ENCODE results near the gene TMC6. TPM values are rescaled to one million over a fixed set of nuclear protein-coding genes. Genes with fewer than 3 reads are reported as not detected.
A peak's percentile ranks its signal among the peaks of the same experiment; 100 is the strongest.

The TMC6 gene
- 10 to 100 TPM; 33.7 to 63.2 TPM for total RNA-seq
- 1 to 10 TPM; 5.5 to 9.1 TPM for polyA plus RNA-seq
- long read RNA-seq, donor 1, full-length matches to known transcripts, result 14 of 99 reads
- long read RNA-seq, donor 1, partial matches to known transcripts, result 42 of 99 reads
- long read RNA-seq, donor 1, other reads (novel, unspliced or antisense), result 43 of 99 reads
- long read RNA-seq, donor 2, full-length matches to known transcripts, result 5 of 28 reads
- long read RNA-seq, donor 2, partial matches to known transcripts, result 6 of 28 reads
- long read RNA-seq, donor 2, other reads (novel, unspliced or antisense), result 17 of 28 reads

GRCh38 chr17:78128551-78129350, at the start of gene TMC6:
Gene TMC6 (minus strand): TSS chr17:78128755. CDS start chr17:78126832, 1,923 bp downstream.
- no peaks in the 10 kb centered on the region for H3K36me3 ChIP-seq (ENCODE audit: control insufficient read depth in 1 of 2, insufficient read depth in 2 of 2, low read length in 1 of 2)
- no peak within 1 kb of the TSS for H3K27ac ChIP-seq (ENCODE audit: low read depth in 1 of 2, low read length in 2 of 2)
- no peak for ATAC-seq (ENCODE audit: low FRiP score)
- no peaks in the 10 kb centered on the region for H3K4me1 ChIP-seq (ENCODE audit: control insufficient read depth in 1 of 2, insufficient read depth in 2 of 2, low read length in 2 of 2)
- H3K4me3 ChIP-seq (ENCODE audit: low read length in 2 of 2), result peak within 1 kb of the TSS in 1 of 2 donors; percentile 2
- intact Hi-C loops (cut with DNase I), result no loop called here
- WGBS, 2 donors, result 12% methylated on average over 41 to 54 of the region's 54 CpGs
- no peaks in the 10 kb centered on the region for H3K27me3 ChIP-seq (ENCODE audit: control insufficient read depth in 1 of 2, insufficient read depth in 2 of 2, low read length in 1 of 2)
- H3K9me3 ChIP-seq (ENCODE audit: control insufficient read depth, low read length), result no peaks in the 10 kb centered on the region
- peak; percentile 48 to 79 for DNase-seq

GRCh38 chr17:78176548-78177025, 48.0 kb upstream of the TMC6 start:
- no peak for ATAC-seq (ENCODE audit: low FRiP score)
- WGBS, 2 donors, result 40 to 43% methylated on average over 14 of the region's 14 CpGs
- Histone ChIP-seq H3K4me3 (ENCODE audit: low read length in 2 of 2) (no peak overlapping the region), H3K9me3 (ENCODE audit: control insufficient read depth, low read length) (no peaks in the 10 kb centered on the region), H3K4me1 (ENCODE audit: control insufficient read depth in 1 of 2, insufficient read depth in 2 of 2, low read length in 2 of 2) (peaks cover 2 to 4% of the 10 kb centered on the region in 2 donors), H3K36me3 (ENCODE audit: control insufficient read depth in 1 of 2, insufficient read depth in 2 of 2, low read length in 1 of 2) (no peaks in the 10 kb centered on the region), H3K27me3 (ENCODE audit: control insufficient read depth in 1 of 2, insufficient read depth in 2 of 2, low read length in 1 of 2) (no peaks in the 10 kb centered on the region), H3K27ac (ENCODE audit: low read depth in 1 of 2, low read length in 2 of 2) (peak overlapping the region in 1 of 2 donors; percentile 42)
- DNase-seq, result peak; percentile 85 to 91
- intact Hi-C loops (cut with DNase I), result loop anchor here in 1 of 2 donors (5.0 kb wide), 1 partner anchor 64 kb away; no protein-coding TSS in a partner anchor

GRCh38 chr17:78175643-78175981, 47.1 kb upstream of the TMC6 start:
- no peaks in the 10 kb centered on the region for H3K27me3 ChIP-seq (ENCODE audit: control insufficient read depth in 1 of 2, insufficient read depth in 2 of 2, low read length in 1 of 2)
- intact Hi-C loops (cut with DNase I), result loop anchor here in 1 of 2 donors (5.0 kb wide), 1 partner anchor 63 kb away; no protein-coding TSS in a partner anchor
- H3K27ac ChIP-seq (ENCODE audit: low read depth in 1 of 2, low read length in 2 of 2), result peak overlapping the region; percentile 52 to 65
- ATAC-seq (ENCODE audit: low FRiP score) (no peak), DNase-seq (no peak)
- H3K4me1 ChIP-seq (ENCODE audit: control insufficient read depth in 1 of 2, insufficient read depth in 2 of 2, low read length in 2 of 2), result peaks cover under 1 to 2% of the 10 kb centered on the region in 2 donors
- H3K9me3 ChIP-seq (ENCODE audit: control insufficient read depth, low read length), result no peaks in the 10 kb centered on the region
- WGBS, 2 donors, result 65 to 72% methylated on average over 14 of the region's 14 CpGs
- no peak overlapping the region for H3K4me3 ChIP-seq (ENCODE audit: low read length in 2 of 2)
- H3K36me3 ChIP-seq (ENCODE audit: control insufficient read depth in 1 of 2, insufficient read depth in 2 of 2, low read length in 1 of 2), result no peaks in the 10 kb centered on the region

- Histone ChIP-seq H3K4me1 (ENCODE audit: control insufficient read depth in 1 of 2, insufficient read depth in 2 of 2, low read length in 2 of 2) (peaks cover 0 to 2% of the 10 kb centered on the region in 2 donors), H3K4me3 (ENCODE audit: low read length in 2 of 2) (no peak overlapping the region), H3K27ac (ENCODE audit: low read depth in 1 of 2, low read length in 2 of 2) (peak overlapping the region; percentile 52 to 65), H3K27me3 (ENCODE audit: control insufficient read depth in 1 of 2, insufficient read depth in 2 of 2, low read length in 1 of 2) (no peaks in the 10 kb centered on the region), H3K9me3 (ENCODE audit: control insufficient read depth, low read length) (no peaks in the 10 kb centered on the region), H3K36me3 (ENCODE audit: control insufficient read depth in 1 of 2, insufficient read depth in 2 of 2, low read length in 1 of 2) (no peaks in the 10 kb centered on the region)
- ATAC-seq (ENCODE audit: low FRiP score) (no peak), DNase-seq (no peak)
- intact Hi-C loops (cut with DNase I), result loop anchor here (1.0 to 5.0 kb wide), 2 partner anchors 63 to 76 kb away; no protein-coding TSS in a partner anchor
- WGBS, 2 donors, result 62 to 72% methylated on average over 28 of the region's 28 CpGs
Measured at GRCh38 chr17:78174870-78175642, 46.5 kb upstream of the TMC6 start.

- Histone ChIP-seq H3K4me1 (ENCODE audit: control insufficient read depth in 1 of 2, insufficient read depth in 2 of 2, low read length in 2 of 2) (peaks cover 0 to 2% of the 10 kb centered on the region in 2 donors), H3K9me3 (ENCODE audit: control insufficient read depth, low read length) (no peaks in the 10 kb centered on the region), H3K36me3 (ENCODE audit: control insufficient read depth in 1 of 2, insufficient read depth in 2 of 2, low read length in 1 of 2) (no peaks in the 10 kb centered on the region), H3K27me3 (ENCODE audit: control insufficient read depth in 1 of 2, insufficient read depth in 2 of 2, low read length in 1 of 2) (no peaks in the 10 kb centered on the region), H3K4me3 (ENCODE audit: low read length in 2 of 2) (no peak overlapping the region), H3K27ac (ENCODE audit: low read depth in 1 of 2, low read length in 2 of 2) (peak overlapping the region; percentile 16 to 65)
- ATAC-seq (ENCODE audit: low FRiP score), result peak; percentile 84
- WGBS, 2 donors, result 2 to 4% methylated on average over 15 of the region's 15 CpGs
- intact Hi-C loops (cut with DNase I), result loop anchor here in 1 of 2 donors (1.0 to 5.0 kb wide), 2 partner anchors 62 to 77 kb away; no protein-coding TSS in a partner anchor
- peak; percentile 93 to 94 for DNase-seq
Measured at GRCh38 chr17:78174346-78174869, 45.9 kb upstream of the TMC6 start.

- 44 to 62% methylated on average over 11 of the region's 11 CpGs for WGBS, 2 donors
- Histone ChIP-seq H3K4me1 (ENCODE audit: control insufficient read depth in 1 of 2, insufficient read depth in 2 of 2, low read length in 2 of 2) (no peaks in the 10 kb centered on the region), H3K4me3 (ENCODE audit: low read length in 2 of 2) (no peak overlapping the region), H3K9me3 (ENCODE audit: control insufficient read depth, low read length) (no peaks in the 10 kb centered on the region), H3K27me3 (ENCODE audit: control insufficient read depth in 1 of 2, insufficient read depth in 2 of 2, low read length in 1 of 2) (no peaks in the 10 kb centered on the region), H3K36me3 (ENCODE audit: control insufficient read depth in 1 of 2, insufficient read depth in 2 of 2, low read length in 1 of 2) (no peaks in the 10 kb centered on the region), H3K27ac (ENCODE audit: low read depth in 1 of 2, low read length in 2 of 2) (peak overlapping the region in 1 of 2 donors; percentile 43)
- ATAC-seq (ENCODE audit: low FRiP score) (no peak), DNase-seq (no peak)
- intact Hi-C loops (cut with DNase I), result loop anchor here in 1 of 2 donors (5.0 kb wide), 1 partner anchor 61 kb away; no protein-coding TSS in a partner anchor
Measured at GRCh38 chr17:78173097-78173715, 44.7 kb upstream of the TMC6 start.

GRCh38 chr17:78172249-78173051, 43.9 kb upstream of the TMC6 start:
- no peak overlapping the region for H3K4me3 ChIP-seq (ENCODE audit: low read length in 2 of 2)
- peak in 1 of 2 donors; percentile 83 for DNase-seq

More at GRCh38 chr17:78172249-78173051, 43.9 kb upstream of the TMC6 start:
- no peaks in the 10 kb centered on the region for H3K4me1 ChIP-seq (ENCODE audit: control insufficient read depth in 1 of 2, insufficient read depth in 2 of 2, low read length in 2 of 2)
- H3K27ac ChIP-seq (ENCODE audit: low read depth in 1 of 2, low read length in 2 of 2), result peak overlapping the region in 1 of 2 donors; percentile 43
- WGBS, 2 donors, result 38 to 45% methylated on average over 18 to 19 of the region's 19 CpGs
- no peaks in the 10 kb centered on the region for H3K36me3 ChIP-seq (ENCODE audit: control insufficient read depth in 1 of 2, insufficient read depth in 2 of 2, low read length in 1 of 2)
- intact Hi-C loops (cut with DNase I), result loop anchor here in 1 of 2 donors (5.0 kb wide), 1 partner anchor 60 kb away; no protein-coding TSS in a partner anchor
- H3K9me3 ChIP-seq (ENCODE audit: control insufficient read depth, low read length), result no peaks in the 10 kb centered on the region
- ATAC-seq (ENCODE audit: low FRiP score), result no peak
- H3K27me3 ChIP-seq (ENCODE audit: control insufficient read depth in 1 of 2, insufficient read depth in 2 of 2, low read length in 1 of 2), result no peaks in the 10 kb centered on the region
